Gastrocnemius medialis (tissue), 4 donors: ENCODE data around the gene SVOPL. TPM values are rescaled to one million over a fixed set of nuclear protein-coding genes. Genes with fewer than 3 reads are reported as not detected.

Experiments
- ATAC-seq, 2 donors: fragments of 150-250 bp; one replicate each; pipeline ENCODE4 v1.9.1; 2016
- DNase-seq, 2 donors: peaks; one replicate each; pipeline ENCODE4 v3.0.0-alpha.2; 2019
- H3K27ac ChIP-seq, 4 donors: fragments of 200-600 bp; sonication (generic); 1 replicate in 1 of 4; 2 replicates in 3 of 4; pipeline ENCODE4 v1.5.1; 2016 to 2018; ENCODE audit warnings: mild to moderate bottlenecking in 2 of 4, moderate library complexity in 1 of 4
- H3K27me3 ChIP-seq, 3 donors: fragments of 200-600 bp; sonication (generic) in 2 of 3; 1 replicate in 1 of 3; 2 replicates in 2 of 3; pipeline versions ENCODE4 v1.5.1 to v1.6.0; 2016 to 2019; ENCODE audit warnings: mild to moderate bottlenecking in 1 of 3, moderate library complexity in 1 of 3
- H3K36me3 ChIP-seq, 2 donors: fragments of 200-600 bp; sonication (generic) in 1 of 2; one replicate each; pipeline ENCODE4 v1.5.1; 2017 to 2018
- H3K4me1 ChIP-seq, 2 donors: fragments of 200-600 bp; sonication (generic) in 1 of 2; one replicate each; pipeline ENCODE4 v1.5.1; 2016 to 2017; ENCODE audit warnings: mild to moderate bottlenecking in 2 of 2
- H3K4me3 ChIP-seq, 4 donors: fragments of 200-600 bp; sonication (generic) in 3 of 4; 1 replicate in 1 of 4; 2 replicates in 3 of 4; pipeline ENCODE4 v1.5.1; 2016 to 2019; ENCODE audit warnings: mild to moderate bottlenecking in 2 of 4
- H3K9me3 ChIP-seq, 3 donors: fragments of 200-600 bp; sonication (generic) in 2 of 3; 1 replicate in 1 of 3; 2 replicates in 2 of 3; pipeline ENCODE4 v1.5.1; 2016 to 2019
- CTCF ChIP-seq, 5 experiments: fragments of 450-650 bp in 3 of 5; fragments of 200-600 bp in 2 of 5; sonication (generic) in 2 of 5; IDR thresholded peaks in 4 of 5; conservative IDR thresholded peaks in 1 of 5; 1 replicate in 4 of 5; 2 replicates in 1 of 5; pipeline ENCODE4 v1.5.1; 2016 to 2019; ENCODE audit warnings: antibody characterized with exemption in 5 of 5, mild to moderate bottlenecking in 3 of 5, moderate library complexity in 3 of 5
- POLR2A ChIP-seq, 2 donors: fragments of 450-650 bp; IDR thresholded peaks; one replicate each; pipeline ENCODE4 v1.6.1; 2017; ENCODE audit warnings: antibody characterized with exemption in 2 of 2, mild to moderate bottlenecking in 2 of 2, moderate library complexity in 2 of 2
- in situ Hi-C, 4 donors: fragments of 200-750 bp; cut with MboI; loops; one replicate each; pipeline versions ENCODE4 v1.15.0 to v1.8.0; 2017; ENCODE audit warnings: low sequenced_read_pairs in 4 of 4
- intact Hi-C: fragments of 100-400 bp; cut with DNase I; formaldehyde crosslinking; loops from one replicate; pipeline ENCODE4 v1.15.1; 2023; ENCODE audit warnings: low total_unique reads
- total RNA-seq, 4 donors: library from RNA; depleted of rRNA; stranded (reverse); fragments of >200 nt; gene quantifications; one replicate each; pipeline versions ENCODE4 v1.1.0 to v1.2.3, GENCODE V29; 2016

SVOPL gene
- total RNA-seq, 4 donors from 2014 or later = not detected

GRCh38 chr7:138656952-138657351 lies 44.2 kb downstream of the SVOPL start:
- H3K4me3 ChIP-seq = no peak overlapping the region
- no peak for ATAC-seq
- H3K27me3 ChIP-seq = no peaks in the 10 kb centered on the region
- no peak for TF ChIP-seq CTCF (IDR thresholded peaks at IDR 0.05 in 4 of 5, conservative IDR thresholded peaks at IDR 0.05 in 1 of 5)
- no peak for TF ChIP-seq POLR2A (IDR thresholded peaks at IDR 0.05)
- in situ Hi-C loops = no loop called here
- intact Hi-C loops = no loop called here
- no peak overlapping the region for H3K27ac ChIP-seq
- H3K36me3 ChIP-seq = no peaks in the 10 kb centered on the region
- H3K4me1 ChIP-seq = no peaks in the 10 kb centered on the region
- H3K9me3 ChIP-seq = no peaks in the 10 kb centered on the region
- DNase-seq = no peak

DNA sequence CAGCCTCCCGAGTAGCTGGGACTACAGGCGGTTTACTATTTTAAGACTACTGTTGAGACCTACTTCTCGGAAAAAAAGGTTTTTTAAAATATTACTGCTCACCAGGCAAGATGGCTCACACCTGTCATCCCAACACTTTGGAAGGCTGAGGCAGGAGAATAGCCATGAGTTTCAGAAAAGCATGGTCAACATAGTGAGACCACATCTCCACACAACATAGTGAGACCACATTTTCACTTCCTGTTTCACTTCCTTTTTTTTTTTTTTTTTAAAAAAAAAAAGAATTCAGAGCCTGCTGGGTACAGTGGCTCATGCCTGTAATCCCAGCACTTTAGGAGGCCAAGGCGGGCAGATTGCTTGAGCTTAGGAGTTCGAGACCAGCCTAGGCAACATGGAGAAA lies 46.5 kb downstream of the SVOPL start:
- no peak overlapping the region for H3K4me3 ChIP-seq
- no peak overlapping the region for H3K27ac ChIP-seq
- H3K36me3 ChIP-seq = no peaks in the 10 kb centered on the region
- ATAC-seq (no peak), DNase-seq (no peak)
- in situ Hi-C loops = no loop called here
- no peak for TF ChIP-seq CTCF (IDR thresholded peaks at IDR 0.05 in 4 of 5, conservative IDR thresholded peaks at IDR 0.05 in 1 of 5)
- no peak for TF ChIP-seq POLR2A (IDR thresholded peaks at IDR 0.05)
- H3K9me3 ChIP-seq = no peaks in the 10 kb centered on the region
- no peaks in the 10 kb centered on the region for H3K27me3 ChIP-seq
- no peaks in the 10 kb centered on the region for H3K4me1 ChIP-seq
- intact Hi-C loops = no loop called here

DNA sequence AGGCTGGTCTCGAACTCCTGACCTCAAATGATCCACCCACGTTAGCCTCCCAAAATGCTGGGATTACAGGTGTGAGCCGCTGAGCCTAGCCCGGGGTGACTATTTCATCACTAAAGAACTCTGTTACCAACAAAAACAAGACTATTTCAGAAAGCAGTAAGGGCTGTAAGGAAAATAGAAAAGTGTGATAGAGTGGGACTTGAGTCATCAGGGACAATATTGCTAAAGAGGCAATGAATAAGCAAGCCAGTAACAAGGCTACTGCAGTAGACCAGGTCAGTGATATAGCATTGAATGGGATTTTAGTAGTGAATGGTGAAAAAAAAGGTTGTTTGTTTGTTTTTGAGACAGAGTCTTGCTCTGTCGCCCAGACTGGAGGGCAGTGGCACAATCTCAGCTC lies 51.7 kb downstream of the SVOPL start:
- in situ Hi-C loops = no loop called here
- no peak for DNase-seq
- Histone ChIP-seq H3K27me3 (no peaks in the 10 kb centered on the region), H3K4me1 (no peaks in the 10 kb centered on the region), H3K27ac (no peak overlapping the region), H3K36me3 (no peaks in the 10 kb centered on the region), H3K9me3 (no peaks in the 10 kb centered on the region), H3K4me3 (no peak overlapping the region)
- intact Hi-C loops = no loop called here
- no peak for ATAC-seq
- TF ChIP-seq POLR2A (IDR thresholded peaks at IDR 0.05) (no peak), CTCF (IDR thresholded peaks at IDR 0.05 in 4 of 5, conservative IDR thresholded peaks at IDR 0.05 in 1 of 5) (no peak)

DNA sequence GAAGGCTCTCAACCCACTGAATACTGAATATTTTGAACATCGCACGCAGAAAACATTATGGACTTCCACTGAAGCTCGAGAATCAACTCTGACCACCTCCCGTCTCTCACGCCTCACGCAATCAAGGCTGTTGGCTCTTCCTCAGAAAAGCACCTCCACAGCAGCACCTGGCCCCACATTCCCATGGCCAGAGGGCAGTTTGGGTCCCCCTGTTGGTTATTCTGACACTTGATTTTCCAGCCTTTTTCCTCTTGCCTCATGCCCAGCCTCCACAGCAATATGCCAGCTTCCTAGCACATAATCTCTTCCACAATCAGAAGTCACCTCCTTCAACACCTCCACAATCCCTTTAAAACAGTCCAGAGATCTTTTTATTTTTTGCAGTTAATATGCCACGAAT lies 55.9 kb downstream of the SVOPL start:
- DNase-seq (no peak), ATAC-seq (no peak)
- Histone ChIP-seq H3K4me3 (no peak overlapping the region), H3K36me3 (no peaks in the 10 kb centered on the region), H3K9me3 (no peaks in the 10 kb centered on the region), H3K27me3 (no peaks in the 10 kb centered on the region), H3K4me1 (no peaks in the 10 kb centered on the region), H3K27ac (no peak overlapping the region)
- TF ChIP-seq CTCF (IDR thresholded peaks at IDR 0.05 in 4 of 5, conservative IDR thresholded peaks at IDR 0.05 in 1 of 5) (no peak), POLR2A (IDR thresholded peaks at IDR 0.05) (no peak)
- in situ Hi-C loops = no loop called here
- intact Hi-C loops = no loop called here

GRCh38 chr7:138632826-138633602 lies 68.1 kb downstream of the SVOPL start:
- no peak overlapping the region for H3K4me3 ChIP-seq
- no peaks in the 10 kb centered on the region for H3K9me3 ChIP-seq
- in situ Hi-C loops = no loop called here
- intact Hi-C loops = no loop called here
- no peaks in the 10 kb centered on the region for H3K4me1 ChIP-seq
- ATAC-seq (no peak), DNase-seq (no peak)
- H3K27ac ChIP-seq = no peak overlapping the region
- TF ChIP-seq CTCF (IDR thresholded peaks at IDR 0.05 in 4 of 5, conservative IDR thresholded peaks at IDR 0.05 in 1 of 5) (no peak), POLR2A (IDR thresholded peaks at IDR 0.05) (no peak)
- H3K36me3 ChIP-seq = no peaks in the 10 kb centered on the region
- H3K27me3 ChIP-seq = no peaks in the 10 kb centered on the region
